ENCODE results near the gene ARHGAP8. TPM values are rescaled to one million over a fixed set of nuclear protein-coding genes. Genes with fewer than 3 reads are reported as not detected.
"Not testable (repeated sequence)": the region's sequence is repeated elsewhere in the genome, so short reads cannot be mapped to it uniquely, and the experiment has no call there.

Gene ARHGAP8
- total RNA-seq, 1 donor from 2014 or later = 0.19 TPM

GRCh38 chr22:44840611-44841322, 88.4 kb downstream of the ARHGAP8 start:
- intact Hi-C loops (cut with DNase I) = no loop called here
- no peak for DNase-seq (ENCODE audit: low spot score)

GRCh38 chr22:44842417-44842816, 90.0 kb downstream of the ARHGAP8 start:
- intact Hi-C loops (cut with DNase I) = no loop called here
- no peak for DNase-seq (ENCODE audit: low spot score)

DNA sequence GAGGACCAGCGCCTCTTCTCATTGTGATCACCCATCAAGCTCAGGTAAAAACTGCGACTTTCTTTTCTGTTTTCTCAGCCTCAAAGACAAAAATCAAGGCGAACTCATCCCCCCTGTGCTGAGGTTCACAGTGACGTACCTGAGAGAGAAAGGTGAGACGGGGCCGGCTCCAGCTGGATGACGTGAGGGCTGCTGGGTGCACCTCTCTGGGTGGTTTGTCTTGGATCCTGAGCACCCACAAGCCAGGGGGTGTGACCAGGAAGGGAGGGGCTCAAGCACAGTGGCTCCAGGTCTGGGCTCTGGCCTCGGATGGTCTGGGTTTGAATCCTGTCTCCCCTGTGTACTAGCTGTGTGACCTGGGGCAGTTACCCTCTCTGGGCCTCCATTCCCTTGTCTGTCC, 92.8 kb downstream of the ARHGAP8 start:
- no peak for DNase-seq (ENCODE audit: low spot score)
- intact Hi-C loops (cut with DNase I) = no loop called here

DNA sequence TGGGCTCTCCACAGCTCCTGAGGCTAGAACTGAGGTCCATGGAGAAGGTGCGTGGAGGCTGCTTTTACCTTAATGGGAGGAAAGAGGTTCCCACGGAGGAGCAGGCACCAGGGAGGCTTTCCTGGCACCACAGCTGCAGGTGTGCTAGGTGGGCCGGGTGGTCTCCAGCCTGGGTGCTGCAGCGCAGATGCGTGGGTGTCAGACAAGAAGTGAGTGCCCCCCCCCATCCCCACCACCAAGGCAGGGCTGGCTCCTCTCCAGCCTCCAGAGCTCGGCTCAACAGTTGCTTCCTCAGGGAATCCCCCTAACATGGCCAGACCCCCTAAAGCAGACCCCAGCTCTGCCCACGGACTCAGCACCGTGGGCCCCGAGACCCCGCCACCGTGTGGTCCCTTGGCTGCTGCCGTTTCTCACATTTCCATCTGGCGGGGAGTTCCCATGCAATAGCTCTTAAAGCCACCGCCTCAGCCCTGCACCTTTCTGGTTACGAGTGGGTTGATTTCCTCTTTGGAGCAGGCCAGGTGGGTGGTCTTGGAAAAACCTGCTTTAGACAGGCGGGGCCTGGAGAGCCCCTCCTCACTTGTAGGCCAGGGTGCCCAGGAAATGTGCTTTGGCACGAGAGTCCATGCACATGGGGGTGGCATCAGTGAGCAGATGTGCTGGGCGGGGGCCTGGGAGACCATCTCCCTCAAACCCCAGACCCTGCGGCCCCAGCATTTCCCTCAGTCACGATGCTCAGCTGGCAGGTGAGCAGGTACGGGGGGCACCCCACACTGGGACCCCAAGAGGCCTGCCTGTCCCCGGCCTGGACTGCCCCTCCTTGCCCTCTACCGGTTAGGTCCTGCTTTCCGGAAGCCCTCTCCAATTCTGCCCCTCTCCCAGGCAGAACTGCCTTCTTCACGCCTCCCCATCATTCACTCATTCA, 93.7 kb downstream of the ARHGAP8 start:
- no peak for DNase-seq (ENCODE audit: low spot score)
- intact Hi-C loops (cut with DNase I) = no loop called here

- intact Hi-C loops (cut with DNase I) = no loop called here
- DNase-seq (ENCODE audit: low spot score) = no peak
Observed at GRCh38 chr22:44846726-44847275, 94.4 kb downstream of the ARHGAP8 start.

DNA sequence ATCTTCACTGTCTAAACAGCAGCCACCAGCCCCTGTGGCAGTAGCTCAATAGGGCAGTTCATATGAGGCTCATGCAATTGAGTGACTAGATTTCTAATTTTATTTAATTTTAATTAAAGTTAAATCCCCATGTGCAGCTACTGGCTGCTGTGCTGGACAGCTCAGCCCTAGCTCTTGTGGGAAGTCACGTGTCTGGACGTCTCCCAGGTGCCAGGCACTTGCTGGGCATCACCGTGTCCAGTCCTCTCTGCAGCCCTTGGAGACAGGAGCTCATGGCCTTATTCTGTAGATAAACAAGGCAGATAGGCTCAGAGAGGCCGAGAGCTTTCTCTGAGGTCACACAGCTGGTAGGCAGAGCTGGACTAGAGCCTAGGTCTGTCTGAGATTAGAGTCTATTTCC, 95.0 kb downstream of the ARHGAP8 start:
- no peak for DNase-seq (ENCODE audit: low spot score)
- intact Hi-C loops (cut with DNase I) = no loop called here

DNA sequence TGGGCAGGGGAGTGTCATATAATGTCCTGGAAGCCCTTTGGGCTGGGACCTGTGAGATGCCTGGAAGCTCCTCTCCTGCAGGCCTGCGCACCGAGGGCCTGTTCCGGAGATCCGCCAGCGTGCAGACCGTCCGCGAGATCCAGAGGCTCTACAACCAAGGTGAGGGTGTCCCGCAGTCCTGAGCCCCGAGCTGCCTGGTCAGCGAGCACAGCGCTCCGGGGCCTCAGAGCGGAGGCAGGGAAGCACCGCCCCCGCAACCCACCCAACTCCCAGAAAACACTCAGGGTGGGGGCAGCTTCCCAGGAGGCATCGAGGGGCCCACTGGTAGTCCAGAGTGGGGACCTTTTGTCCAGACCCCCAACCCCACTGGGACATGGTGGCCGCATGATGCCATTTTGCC, 95.5 kb downstream of the ARHGAP8 start:
- intact Hi-C loops (cut with DNase I) = no loop called here
- no peak for DNase-seq (ENCODE audit: low spot score)

GRCh38 chr22:44848296-44848741, 95.9 kb downstream of the ARHGAP8 start:
- DNase-seq (ENCODE audit: low spot score) = no peak
- intact Hi-C loops (cut with DNase I) = no loop called here

- no peak for DNase-seq (ENCODE audit: low spot score)
- intact Hi-C loops (cut with DNase I) = no loop called here
Observed at GRCh38 chr22:44848791-44849420, 96.5 kb downstream of the ARHGAP8 start.

DNA sequence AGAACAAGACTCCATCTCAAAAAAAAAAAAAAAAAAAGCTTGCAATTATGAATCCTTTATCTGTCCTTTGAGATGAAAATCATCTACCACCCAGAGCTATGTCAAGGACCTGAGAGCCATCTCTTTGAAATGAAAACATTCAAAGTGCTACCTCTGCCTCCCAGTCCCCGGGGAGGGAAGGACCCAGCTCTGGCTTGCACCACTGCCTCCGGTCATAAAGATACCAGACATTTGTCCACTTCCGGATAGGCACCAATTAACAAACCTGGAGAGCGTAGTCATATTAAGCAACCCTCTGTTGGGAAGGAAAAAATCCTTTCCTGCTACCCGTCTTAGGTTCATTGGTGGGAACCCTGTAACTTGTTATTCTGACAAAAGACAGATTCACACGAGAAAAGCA, 98.6 kb downstream of the ARHGAP8 start:
- intact Hi-C loops (cut with DNase I) = no loop called here
- no peak for DNase-seq (ENCODE audit: low spot score)

DNA sequence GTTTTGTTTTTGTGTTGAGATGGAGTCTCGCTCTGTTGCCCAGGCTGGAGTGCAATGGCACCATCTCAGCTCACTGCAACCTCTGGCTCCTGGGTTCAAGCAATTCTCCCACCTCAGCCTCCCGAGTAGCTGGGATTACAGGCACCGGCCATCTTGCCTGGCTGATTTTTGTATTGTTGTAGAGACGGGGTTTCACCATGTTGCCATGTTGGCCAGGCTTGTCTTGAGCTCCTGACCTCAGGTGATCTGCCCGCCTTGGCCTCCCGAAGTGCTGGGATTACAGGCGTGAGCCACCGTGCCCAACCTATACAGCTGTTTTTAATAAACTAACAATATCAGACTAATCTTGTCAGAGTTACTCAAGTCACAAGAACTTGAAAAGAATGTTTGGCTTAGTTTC, 102.3 kb downstream of the ARHGAP8 start:
- intact Hi-C loops (cut with DNase I) = not testable (repeated sequence)
- DNase-seq (ENCODE audit: low spot score) = peak; percentile 41

DNA sequence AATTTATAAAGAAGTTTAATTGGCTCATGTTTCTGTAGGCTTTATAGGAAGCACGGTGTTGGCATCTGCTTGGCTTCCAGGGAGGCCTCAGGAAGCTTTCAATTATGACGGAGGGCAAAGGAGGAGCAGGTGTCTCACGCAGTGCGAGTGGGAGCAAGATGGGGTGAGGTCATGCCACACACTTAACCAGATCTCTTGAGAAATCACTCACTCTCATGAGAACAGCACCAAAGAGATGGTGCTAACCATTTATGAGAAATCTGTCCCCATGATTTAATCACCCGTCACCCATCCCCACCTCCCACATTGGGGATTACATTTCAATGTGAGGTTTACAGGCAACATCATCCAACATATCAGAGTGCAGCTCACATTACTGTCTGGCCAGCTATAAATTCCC, 103.5 kb downstream of the ARHGAP8 start:
- intact Hi-C loops (cut with DNase I) = no loop called here
- DNase-seq (ENCODE audit: low spot score) = no peak

- DNase-seq (ENCODE audit: low spot score); intact Hi-C loops (cut with DNase I): not testable (repeated sequence)
Observed at GRCh38 chr22:44858819-44859218, 106.4 kb downstream of the ARHGAP8 start.

DNA sequence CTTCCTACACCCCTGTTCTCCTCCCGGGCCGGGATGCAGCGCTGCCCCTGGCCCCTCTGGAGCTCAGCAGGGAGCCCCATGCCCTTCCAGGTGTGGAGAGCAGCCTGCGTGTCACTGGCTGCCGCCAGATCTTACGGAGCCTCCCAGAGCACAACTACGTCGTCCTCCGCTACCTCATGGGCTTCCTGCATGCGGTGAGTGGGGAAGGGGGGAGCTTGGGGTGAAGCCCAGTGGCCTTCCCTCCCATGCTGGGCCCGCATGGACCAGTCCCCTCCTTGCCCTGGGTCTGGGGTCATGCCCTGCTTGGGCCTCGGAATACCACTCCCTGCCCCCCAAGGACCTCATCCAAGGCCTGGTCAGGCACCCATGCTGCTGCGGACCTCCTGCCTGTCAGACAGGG, 107.3 kb downstream of the ARHGAP8 start:
- intact Hi-C loops (cut with DNase I) = no loop called here
- DNase-seq (ENCODE audit: low spot score) = no peak

- intact Hi-C loops (cut with DNase I) = no loop called here
- no peak for DNase-seq (ENCODE audit: low spot score)
Observed at GRCh38 chr22:44860311-44860710, 107.9 kb downstream of the ARHGAP8 start.

- no peak for DNase-seq (ENCODE audit: low spot score)
- intact Hi-C loops (cut with DNase I) = no loop called here
Observed at GRCh38 chr22:44861245-44861644, 108.9 kb downstream of the ARHGAP8 start.

- DNase-seq (ENCODE audit: low spot score) = no peak
- intact Hi-C loops (cut with DNase I) = no loop called here
Observed at GRCh38 chr22:44862281-44862680, 109.9 kb downstream of the ARHGAP8 start.

- DNase-seq (ENCODE audit: low spot score) = no peak
Observed at GRCh38 chr22:44862981-44863860, 110.8 kb downstream of the ARHGAP8 start.

More at GRCh38 chr22:44862981-44863860, 110.8 kb downstream of the ARHGAP8 start:
- intact Hi-C loops (cut with DNase I) = no loop called here
